Measurements from ENCODE around the gene TCF7.

DNA sequence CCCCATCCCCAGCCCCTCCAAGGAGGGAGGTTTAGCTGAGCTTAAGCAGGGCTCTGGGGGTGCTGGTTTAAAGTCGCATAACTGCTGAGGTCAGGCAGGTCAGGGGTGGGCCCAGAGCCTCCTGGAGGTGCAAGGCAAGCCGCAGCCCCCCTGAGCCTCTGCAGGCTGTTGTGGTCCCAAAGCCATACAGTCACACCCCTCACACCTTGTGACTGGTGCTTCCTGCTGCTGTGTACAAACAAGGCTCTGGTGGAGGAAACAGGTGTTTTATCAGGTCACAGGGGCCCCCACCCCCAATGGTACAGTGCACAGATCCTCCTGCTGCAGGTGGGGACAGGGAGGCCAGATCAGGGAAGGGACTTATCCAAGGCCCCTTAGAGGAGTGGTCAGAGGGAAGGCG lies 8.0 kb downstream of the TCF7 start:
- TF ChIP-seq, protein P1, sequence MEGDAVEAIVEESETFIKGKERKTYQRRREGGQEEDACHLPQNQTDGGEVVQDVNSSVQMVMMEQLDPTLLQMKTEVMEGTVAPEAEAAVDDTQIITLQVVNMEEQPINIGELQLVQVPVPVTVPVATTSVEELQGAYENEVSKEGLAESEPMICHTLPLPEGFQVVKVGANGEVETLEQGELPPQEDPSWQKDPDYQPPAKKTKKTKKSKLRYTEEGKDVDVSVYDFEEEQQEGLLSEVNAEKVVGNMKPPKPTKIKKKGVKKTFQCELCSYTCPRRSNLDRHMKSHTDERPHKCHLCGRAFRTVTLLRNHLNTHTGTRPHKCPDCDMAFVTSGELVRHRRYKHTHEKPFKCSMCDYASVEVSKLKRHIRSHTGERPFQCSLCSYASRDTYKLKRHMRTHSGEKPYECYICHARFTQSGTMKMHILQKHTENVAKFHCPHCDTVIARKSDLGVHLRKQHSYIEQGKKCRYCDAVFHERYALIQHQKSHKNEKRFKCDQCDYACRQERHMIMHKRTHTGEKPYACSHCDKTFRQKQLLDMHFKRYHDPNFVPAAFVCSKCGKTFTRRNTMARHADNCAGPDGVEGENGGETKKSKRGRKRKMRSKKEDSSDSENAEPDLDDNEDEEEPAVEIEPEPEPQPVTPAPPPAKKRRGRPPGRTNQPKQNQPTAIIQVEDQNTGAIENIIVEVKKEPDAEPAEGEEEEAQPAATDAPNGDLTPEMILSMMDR (IDR thresholded peaks at IDR 0.05; ENCODE audit: low read depth, low read length, missing input control): no peak
- no peak for TF ChIP-seq GABPA (IDR thresholded peaks at IDR 0.05 in 1 of 2, conservative IDR thresholded peaks at IDR 0.05 in 1 of 2)
- TF ChIP-seq JUND (IDR thresholded peaks at IDR 0.05): no peak
- TF ChIP-seq, protein P2, sequence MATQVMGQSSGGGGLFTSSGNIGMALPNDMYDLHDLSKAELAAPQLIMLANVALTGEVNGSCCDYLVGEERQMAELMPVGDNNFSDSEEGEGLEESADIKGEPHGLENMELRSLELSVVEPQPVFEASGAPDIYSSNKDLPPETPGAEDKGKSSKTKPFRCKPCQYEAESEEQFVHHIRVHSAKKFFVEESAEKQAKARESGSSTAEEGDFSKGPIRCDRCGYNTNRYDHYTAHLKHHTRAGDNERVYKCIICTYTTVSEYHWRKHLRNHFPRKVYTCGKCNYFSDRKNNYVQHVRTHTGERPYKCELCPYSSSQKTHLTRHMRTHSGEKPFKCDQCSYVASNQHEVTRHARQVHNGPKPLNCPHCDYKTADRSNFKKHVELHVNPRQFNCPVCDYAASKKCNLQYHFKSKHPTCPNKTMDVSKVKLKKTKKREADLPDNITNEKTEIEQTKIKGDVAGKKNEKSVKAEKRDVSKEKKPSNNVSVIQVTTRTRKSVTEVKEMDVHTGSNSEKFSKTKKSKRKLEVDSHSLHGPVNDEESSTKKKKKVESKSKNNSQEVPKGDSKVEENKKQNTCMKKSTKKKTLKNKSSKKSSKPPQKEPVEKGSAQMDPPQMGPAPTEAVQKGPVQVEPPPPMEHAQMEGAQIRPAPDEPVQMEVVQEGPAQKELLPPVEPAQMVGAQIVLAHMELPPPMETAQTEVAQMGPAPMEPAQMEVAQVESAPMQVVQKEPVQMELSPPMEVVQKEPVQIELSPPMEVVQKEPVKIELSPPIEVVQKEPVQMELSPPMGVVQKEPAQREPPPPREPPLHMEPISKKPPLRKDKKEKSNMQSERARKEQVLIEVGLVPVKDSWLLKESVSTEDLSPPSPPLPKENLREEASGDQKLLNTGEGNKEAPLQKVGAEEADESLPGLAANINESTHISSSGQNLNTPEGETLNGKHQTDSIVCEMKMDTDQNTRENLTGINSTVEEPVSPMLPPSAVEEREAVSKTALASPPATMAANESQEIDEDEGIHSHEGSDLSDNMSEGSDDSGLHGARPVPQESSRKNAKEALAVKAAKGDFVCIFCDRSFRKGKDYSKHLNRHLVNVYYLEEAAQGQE (IDR thresholded peaks at IDR 0.05): no peak
- TF ChIP-seq ATF3 (IDR thresholded peaks at IDR 0.05): no peak
- no peak for TF ChIP-seq YY1 (IDR thresholded peaks at IDR 0.05)

All from liver (tissue), 3 donors.